NCI-H748 (cell line): ENCODE results near the gene MSI2.

Experiments used
- DNase-seq: peaks from one replicate; lab custom pipeline; 2025; ENCODE audit not compliant: unreplicated experiment; lab: John Stamatoyannopoulos, UW

Gene MSI2

DNA sequence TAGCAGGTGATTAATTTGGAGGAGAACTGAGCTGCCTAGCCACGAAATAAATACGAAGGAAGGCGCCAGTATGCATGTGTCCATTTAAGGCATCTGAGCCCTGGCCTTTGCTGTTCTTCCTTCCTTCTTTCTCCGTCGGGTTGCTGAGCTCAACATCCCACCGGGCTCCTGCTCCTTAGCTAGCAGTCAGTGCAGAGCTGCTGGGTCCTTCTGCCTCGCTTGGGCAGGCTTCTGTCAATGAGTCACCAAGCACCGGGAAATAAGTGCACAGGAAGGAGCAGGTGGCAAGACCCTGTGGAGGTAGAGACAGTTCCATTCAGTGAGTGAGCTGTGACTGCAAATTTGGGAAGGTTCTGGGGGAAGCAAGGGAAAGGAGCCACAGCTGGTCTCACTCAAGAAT is 368.1 kb downstream of the MSI2 start:
- DNase-seq = no peak

DNA sequence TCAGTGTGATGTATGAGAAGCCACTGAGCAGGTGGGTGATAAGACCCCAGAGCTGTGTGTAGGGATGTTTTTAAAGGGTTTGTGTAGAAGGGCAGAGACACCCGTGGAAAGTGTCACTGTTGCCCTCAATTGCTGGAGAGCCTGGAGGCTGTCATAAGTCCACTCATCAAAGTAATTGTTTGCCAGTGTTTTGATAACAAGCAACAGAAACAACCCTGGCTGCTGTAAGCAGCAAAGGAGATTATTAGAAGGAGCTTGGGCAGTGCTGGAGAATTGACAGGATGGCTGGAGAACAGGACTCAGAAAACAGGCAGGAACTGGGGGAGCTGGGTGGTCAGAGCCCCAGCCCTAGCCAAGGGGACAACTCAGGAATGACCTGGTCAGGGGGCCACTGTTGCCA is 369.2 kb downstream of the MSI2 start:
- DNase-seq = no peak

DNA sequence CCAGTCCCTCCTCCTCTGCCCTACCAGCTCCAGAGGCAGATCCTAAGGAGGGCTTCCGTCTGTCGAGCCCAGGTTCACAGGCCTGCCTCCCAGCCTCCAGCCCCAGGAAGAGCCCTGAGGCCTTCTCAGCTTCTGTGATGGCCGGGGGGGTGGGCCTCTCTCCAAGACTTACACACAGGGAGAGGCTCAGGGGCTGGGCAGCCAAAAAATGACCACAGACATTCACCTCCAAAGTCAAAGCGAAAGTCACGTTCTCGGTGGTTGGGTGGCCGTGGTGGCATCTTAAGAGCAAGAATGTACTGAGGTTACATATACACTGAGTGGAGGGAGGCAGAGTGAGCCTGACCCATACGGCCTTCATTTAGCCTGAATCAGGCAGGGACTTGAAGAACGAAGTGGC is 369.6 kb downstream of the MSI2 start:
- DNase-seq = no peak

DNA sequence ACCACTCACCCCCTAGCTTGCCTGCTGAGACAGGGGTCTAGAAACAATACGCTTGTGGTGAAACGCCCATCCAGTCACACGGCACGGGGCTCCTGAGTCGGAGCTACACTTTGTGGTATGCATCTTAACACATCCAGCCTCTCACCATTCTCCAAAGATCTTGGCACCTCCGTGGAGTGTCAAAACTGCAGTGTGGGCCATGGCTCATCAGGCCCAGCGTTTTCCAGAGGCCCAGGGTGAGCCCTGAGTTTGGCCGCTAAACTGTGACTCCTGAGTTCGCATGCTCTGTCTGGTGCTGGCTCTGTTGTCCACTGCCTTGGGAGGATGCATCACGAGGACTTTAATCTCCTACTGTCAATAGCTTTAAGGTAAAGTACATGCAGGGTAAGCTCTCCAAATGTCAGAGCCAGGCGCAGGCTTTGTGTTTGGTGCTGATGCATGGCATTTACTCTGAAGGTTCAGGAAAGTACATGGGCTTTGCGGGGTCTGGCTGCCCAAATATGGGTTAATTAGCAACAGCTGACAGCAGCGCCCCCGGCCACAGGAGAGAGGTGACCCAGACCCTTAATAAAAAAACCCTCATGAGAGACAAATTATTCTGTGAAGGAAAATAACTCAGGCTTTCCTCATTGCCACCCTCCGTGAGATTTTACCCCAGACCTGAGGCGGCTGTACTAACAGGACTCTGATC is 370.3 kb downstream of the MSI2 start:
- no peak for DNase-seq

GRCh38 chr17:57627591-57627990 is 371.3 kb downstream of the MSI2 start:
- no peak for DNase-seq

DNA sequence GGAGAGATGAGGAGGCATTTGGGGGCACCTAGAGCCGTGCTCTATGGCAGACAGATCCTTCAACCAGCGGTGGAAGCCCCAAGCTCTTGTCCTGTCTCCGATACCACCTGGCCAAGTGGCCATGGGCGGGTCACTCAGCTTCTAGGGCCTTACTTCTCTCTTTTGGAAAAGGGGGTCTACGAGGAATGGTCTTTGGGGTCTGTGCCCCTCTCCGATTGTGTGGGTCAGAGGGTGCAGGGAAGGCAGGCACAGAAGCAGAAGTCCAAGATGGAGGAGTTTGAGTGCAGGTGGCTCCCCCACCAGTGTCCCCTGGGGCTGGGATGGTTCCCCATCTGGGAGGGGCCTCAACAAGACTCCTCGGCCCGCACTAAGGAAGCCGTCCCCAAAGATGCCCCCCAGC is 372.1 kb downstream of the MSI2 start:
- no peak for DNase-seq

DNA sequence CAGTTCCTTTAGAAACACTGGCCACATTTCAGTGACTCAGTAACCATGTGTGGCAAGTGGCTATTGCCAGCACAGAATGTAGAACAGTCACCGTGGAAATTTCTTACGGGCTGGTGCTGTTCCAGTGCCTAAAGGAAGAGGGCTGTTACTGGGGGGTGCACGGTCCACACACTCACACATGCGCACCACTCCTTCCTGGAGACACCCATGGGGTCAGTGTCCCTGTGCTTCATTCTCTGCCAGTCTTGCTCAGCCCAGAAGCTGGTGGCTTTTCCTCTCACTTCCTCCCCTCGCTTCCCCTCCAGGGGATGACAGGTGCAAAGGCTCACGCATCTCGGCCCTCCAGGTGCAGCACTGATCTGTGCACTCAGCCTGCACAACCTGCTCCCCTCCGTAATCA is 373.1 kb downstream of the MSI2 start:
- no peak for DNase-seq

GRCh38 chr17:57629886-57630285 is 373.6 kb downstream of the MSI2 start:
- no peak for DNase-seq

- DNase-seq = no peak
These were observed 374.4 kb downstream of the MSI2 start for GRCh38 chr17:57630736-57631135.

GRCh38 chr17:57631871-57632270 is 375.5 kb downstream of the MSI2 start:
- DNase-seq = no peak

DNA sequence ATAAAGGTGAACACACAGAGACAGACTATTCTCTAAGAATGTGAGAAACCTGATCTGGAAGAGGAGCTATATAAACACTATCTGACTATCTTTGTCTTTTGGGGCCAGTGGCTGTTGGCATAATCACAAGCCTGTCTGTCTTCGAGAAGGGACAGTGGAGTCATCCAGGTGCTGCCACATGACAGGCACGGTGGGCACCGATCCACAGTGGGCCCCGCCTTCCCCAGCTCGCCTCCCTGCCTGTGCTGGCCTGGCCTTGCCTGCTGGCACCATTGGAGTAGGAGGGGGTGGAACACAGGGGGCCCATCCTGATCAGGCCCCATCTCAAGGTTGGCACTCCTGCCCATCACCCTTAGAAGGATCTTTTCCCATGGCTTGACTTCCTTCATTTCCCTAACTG is 376.0 kb downstream of the MSI2 start:
- no peak for DNase-seq

DNA sequence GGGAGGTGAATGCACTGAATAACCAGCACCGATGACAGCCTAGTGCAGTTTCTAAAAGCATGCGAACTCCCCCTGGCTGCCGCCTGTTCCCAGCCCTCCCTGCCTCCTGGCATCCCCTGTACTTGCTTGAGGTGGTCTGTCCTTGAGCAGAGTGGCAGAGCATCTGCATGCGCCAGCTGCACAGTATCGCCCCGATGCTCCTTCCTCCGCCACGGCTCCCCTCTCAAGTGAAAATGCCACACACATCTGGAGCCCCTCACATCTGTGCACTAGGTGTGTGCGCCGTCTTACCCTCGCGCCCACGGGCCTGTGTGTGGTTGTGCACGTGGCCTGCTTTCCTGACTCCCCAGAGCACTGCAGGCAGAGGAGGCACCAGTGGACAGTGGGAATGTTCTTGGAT is 376.9 kb downstream of the MSI2 start:
- no peak for DNase-seq

GRCh38 chr17:57634713-57635465 is 378.6 kb downstream of the MSI2 start:
- no peak for DNase-seq

- DNase-seq = no peak
These were observed 380.0 kb downstream of the MSI2 start for GRCh38 chr17:57636274-57636673.

- no peak for DNase-seq
These were observed 380.8 kb downstream of the MSI2 start for GRCh38 chr17:57636985-57637665.

DNA sequence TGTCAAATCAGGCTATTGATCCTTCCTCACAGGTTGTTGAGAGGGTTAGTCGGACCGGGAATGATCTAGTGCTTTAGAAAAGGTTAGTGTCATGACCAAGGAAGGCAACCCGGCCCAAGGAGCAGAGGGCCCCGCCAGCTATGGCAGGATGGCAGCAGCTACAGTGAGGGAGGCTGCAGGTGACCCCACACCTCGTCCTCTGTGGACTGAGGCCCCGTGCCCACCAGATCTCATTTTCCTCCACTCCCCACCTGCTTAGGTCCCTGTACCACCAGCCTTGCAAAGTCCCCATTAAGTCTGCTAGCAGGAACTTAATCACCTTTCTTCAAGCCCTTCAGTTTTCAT is 381.3 kb downstream of the MSI2 start:
- DNase-seq = no peak

GRCh38 chr17:57638284-57638683 is 382.0 kb downstream of the MSI2 start:
- DNase-seq = no peak

- DNase-seq = no peak
These were observed 383.1 kb downstream of the MSI2 start for GRCh38 chr17:57639381-57639780.

GRCh38 chr17:57640079-57640478 is 383.8 kb downstream of the MSI2 start:
- DNase-seq = no peak

DNA sequence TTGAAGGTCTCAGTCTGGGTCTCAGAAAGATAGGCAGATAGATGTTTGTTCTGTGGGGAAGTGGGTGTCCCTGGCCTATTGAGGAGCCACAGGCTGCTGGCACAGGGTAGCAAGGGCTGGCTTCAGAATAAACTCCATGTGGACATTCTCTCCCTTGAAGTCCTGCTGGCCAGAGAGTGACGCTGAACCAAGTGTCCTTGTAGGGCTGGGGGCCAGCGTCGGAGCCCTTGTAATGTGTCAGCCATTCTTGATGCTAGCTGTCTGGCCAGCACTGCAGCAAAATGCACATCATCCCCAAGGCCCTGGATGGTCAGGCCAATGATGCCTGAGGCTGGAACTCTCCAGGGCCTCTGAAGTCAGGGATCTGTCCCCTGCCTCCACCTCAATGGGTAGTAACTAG is 385.4 kb downstream of the MSI2 start:
- DNase-seq = no peak

- DNase-seq = no peak
These were observed 386.7 kb downstream of the MSI2 start for GRCh38 chr17:57643062-57643461.

- no peak for DNase-seq
These were observed 388.0 kb downstream of the MSI2 start for GRCh38 chr17:57644326-57644725.
